ENCODE measurements around the gene TEX28.
"Not testable (repeated sequence)": the region's sequence is repeated elsewhere in the genome, so short reads cannot be mapped to it uniquely, and the experiment has no call there.

The TEX28 gene

DNA sequence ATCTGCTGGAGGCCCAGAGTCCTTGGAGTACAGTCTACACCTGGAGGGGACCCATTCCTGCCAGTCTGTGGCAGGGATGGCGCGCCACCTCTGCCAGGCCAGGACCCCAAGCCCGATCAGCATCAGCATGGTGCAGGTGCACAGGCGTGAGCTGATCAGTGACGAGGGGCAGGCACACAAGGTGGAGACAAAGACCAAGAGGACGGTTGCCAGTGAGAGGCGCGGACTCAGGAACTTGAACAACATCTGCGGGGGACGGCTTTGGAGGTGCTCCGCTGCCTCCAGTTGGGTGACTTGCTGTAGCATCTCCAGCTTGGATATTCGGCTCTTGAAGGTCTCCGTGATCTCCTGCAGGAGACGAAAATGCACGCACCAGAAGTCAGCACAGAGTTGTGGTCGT is 61.3 kb downstream of the TEX28 start:
- not testable (repeated sequence) for H3K4me2 ChIP-seq (ENCODE audit: insufficient read depth, low read length)

DNA sequence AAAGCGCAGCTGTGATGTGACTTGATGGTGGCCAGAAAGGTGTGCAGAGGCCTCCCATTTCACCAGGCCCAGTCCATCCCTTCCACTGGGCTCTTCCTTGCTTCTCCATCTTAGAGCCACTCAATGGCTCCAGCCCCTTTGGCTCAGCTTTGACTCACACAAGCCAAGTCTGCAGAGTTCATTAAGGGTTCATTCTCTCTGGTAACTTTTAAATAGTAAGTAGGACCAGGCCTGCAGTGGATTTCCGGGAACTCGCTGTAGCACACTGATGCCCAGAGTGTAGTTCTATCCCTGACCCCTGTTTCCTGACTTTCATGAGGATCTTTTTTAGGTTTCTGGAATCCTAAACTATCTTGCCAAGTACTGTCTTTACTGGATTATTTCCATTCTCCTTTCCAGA is 63.5 kb downstream of the TEX28 start:
- not testable (repeated sequence) for DNase-seq; H3K4me2 ChIP-seq (ENCODE audit: insufficient read depth, low read length); H3K27ac ChIP-seq (ENCODE audit: low read length); H3K9me3 ChIP-seq (ENCODE audit: insufficient read depth, low read length, severe bottlenecking); H3K36me3 ChIP-seq (ENCODE audit: insufficient read depth, low read length); H3K4me1 ChIP-seq (ENCODE audit: insufficient read depth, low read length); H3K9ac ChIP-seq (ENCODE audit: low read depth, low read length); ATAC-seq (ENCODE audit: insufficient read depth, low read depth); H2AFZ ChIP-seq (ENCODE audit: low read depth, low read length); H3K4me3 ChIP-seq (ENCODE audit: low read depth in 1 of 2, low read length in 2 of 2); H3K27me3 ChIP-seq (ENCODE audit: insufficient read depth, low read length, poor library complexity); H4K20me1 ChIP-seq (ENCODE audit: insufficient read depth, low read length); H3K79me2 ChIP-seq (ENCODE audit: insufficient read depth, low read length)

More for the DNA sequence above, 61.3 kb downstream of the TEX28 start:
- H3K27ac ChIP-seq (ENCODE audit: low read length); H3K9me3 ChIP-seq (ENCODE audit: insufficient read depth, low read length, severe bottlenecking); H3K79me2 ChIP-seq (ENCODE audit: insufficient read depth, low read length); H3K4me1 ChIP-seq (ENCODE audit: insufficient read depth, low read length); H3K36me3 ChIP-seq (ENCODE audit: insufficient read depth, low read length); ATAC-seq (ENCODE audit: insufficient read depth, low read depth); H4K20me1 ChIP-seq (ENCODE audit: insufficient read depth, low read length); H2AFZ ChIP-seq (ENCODE audit: low read depth, low read length); H3K9ac ChIP-seq (ENCODE audit: low read depth, low read length); DNase-seq; H3K27me3 ChIP-seq (ENCODE audit: insufficient read depth, low read length, poor library complexity); H3K4me3 ChIP-seq (ENCODE audit: low read depth in 1 of 2, low read length in 2 of 2): not testable (repeated sequence)

DNA sequence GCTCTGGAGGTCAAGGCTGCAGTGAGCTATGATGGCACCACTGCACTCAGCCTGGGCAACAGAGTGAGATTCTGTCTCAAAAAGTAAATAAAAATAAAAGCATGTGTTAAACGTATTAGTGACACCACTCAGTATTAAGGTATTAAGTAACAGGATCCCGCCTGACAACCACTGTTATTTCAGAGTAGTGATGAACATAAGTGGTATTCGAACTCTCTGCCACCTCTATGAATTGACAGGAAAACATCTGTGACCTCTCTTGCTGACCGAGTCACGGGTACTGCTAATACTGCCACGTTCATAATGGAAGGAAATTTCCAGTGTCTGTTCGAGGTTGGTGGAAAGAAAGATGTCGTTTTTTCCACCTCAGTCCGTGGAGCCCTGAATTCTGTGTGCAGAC is 68.2 kb downstream of the TEX28 start:
- not testable (repeated sequence) for H3K9ac ChIP-seq (ENCODE audit: low read depth, low read length); ATAC-seq (ENCODE audit: insufficient read depth, low read depth); H3K27ac ChIP-seq (ENCODE audit: low read length); H3K9me3 ChIP-seq (ENCODE audit: insufficient read depth, low read length, severe bottlenecking); DNase-seq; H3K79me2 ChIP-seq (ENCODE audit: insufficient read depth, low read length); H3K4me2 ChIP-seq (ENCODE audit: insufficient read depth, low read length); H3K36me3 ChIP-seq (ENCODE audit: insufficient read depth, low read length); H4K20me1 ChIP-seq (ENCODE audit: insufficient read depth, low read length); H3K4me3 ChIP-seq (ENCODE audit: low read depth in 1 of 2, low read length in 2 of 2); H3K27me3 ChIP-seq (ENCODE audit: insufficient read depth, low read length, poor library complexity); H3K4me1 ChIP-seq (ENCODE audit: insufficient read depth, low read length); H2AFZ ChIP-seq (ENCODE audit: low read depth, low read length)

DNA sequence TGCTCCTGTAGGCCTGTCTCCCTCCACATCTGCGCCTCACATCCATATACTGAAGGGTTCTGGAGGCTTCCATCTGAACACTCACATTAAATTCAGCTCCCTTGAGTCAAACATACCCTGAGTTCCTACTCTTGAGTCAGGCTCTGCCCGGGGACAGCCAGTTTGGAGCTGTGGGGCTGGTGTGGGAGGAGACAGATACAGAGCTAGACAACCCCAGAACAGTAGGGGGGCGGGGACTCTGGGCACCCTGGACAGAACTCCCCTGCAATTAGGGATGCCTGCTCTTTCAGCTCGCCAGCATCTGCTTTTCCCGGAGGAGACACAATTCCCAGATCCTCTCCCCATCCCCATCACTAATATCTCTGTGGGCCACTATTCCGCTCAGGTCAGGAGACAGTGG is 69.6 kb downstream of the TEX28 start:
- not testable (repeated sequence) for H2AFZ ChIP-seq (ENCODE audit: low read depth, low read length); H3K36me3 ChIP-seq (ENCODE audit: insufficient read depth, low read length); ATAC-seq (ENCODE audit: insufficient read depth, low read depth); H3K4me2 ChIP-seq (ENCODE audit: insufficient read depth, low read length); DNase-seq; H3K4me3 ChIP-seq (ENCODE audit: low read depth in 1 of 2, low read length in 2 of 2); H3K9ac ChIP-seq (ENCODE audit: low read depth, low read length); H3K4me1 ChIP-seq (ENCODE audit: insufficient read depth, low read length); H3K27ac ChIP-seq (ENCODE audit: low read length); H3K9me3 ChIP-seq (ENCODE audit: insufficient read depth, low read length, severe bottlenecking); H3K79me2 ChIP-seq (ENCODE audit: insufficient read depth, low read length); H3K27me3 ChIP-seq (ENCODE audit: insufficient read depth, low read length, poor library complexity); H4K20me1 ChIP-seq (ENCODE audit: insufficient read depth, low read length)
